GM12875 (cell line): Measurements from ENCODE around the gene SUV39H1.

ENCODE experiments used
- H3K4me3 ChIP-seq: one replicate; pipeline ENCODE4 v1.5.1; 2011; ENCODE audit warnings: low read depth, low read length, control low read depth
- CTCF ChIP-seq: IDR thresholded peaks from 2 replicates; pipeline ENCODE4 v1.5.1; 2011; ENCODE audit warnings: low read depth, mild to moderate bottlenecking, control low read depth, inconsistent platforms, low read length, moderate library complexity, borderline replicate concordance; ENCODE audit not compliant: insufficient read depth

The SUV39H1 gene

GRCh38 chrX:48700951-48701653, 4.6 kb downstream of the SUV39H1 start:
- TF ChIP-seq CTCF: no peak
- H3K4me3 ChIP-seq: no peak overlapping the region

- H3K4me3 ChIP-seq: no peak overlapping the region
- no peak for TF ChIP-seq CTCF
These were observed 5.5 kb downstream of the SUV39H1 start for GRCh38 chrX:48702032-48702431.

GRCh38 chrX:48702716-48703115, 6.2 kb downstream of the SUV39H1 start:
- TF ChIP-seq CTCF: no peak
- no peak overlapping the region for H3K4me3 ChIP-seq

- H3K4me3 ChIP-seq: no peak overlapping the region
- TF ChIP-seq CTCF: no peak
These were observed 6.7 kb downstream of the SUV39H1 start for GRCh38 chrX:48703228-48703627.

GRCh38 chrX:48703642-48704481, 7.3 kb downstream of the SUV39H1 start:
- H3K4me3 ChIP-seq: no peak overlapping the region
- no peak for TF ChIP-seq CTCF

GRCh38 chrX:48705871-48706270, 9.3 kb downstream of the SUV39H1 start:
- TF ChIP-seq CTCF: no peak
- H3K4me3 ChIP-seq: no peak overlapping the region

- no peak for TF ChIP-seq CTCF
- H3K4me3 ChIP-seq: no peak overlapping the region
These were observed 13.1 kb downstream of the SUV39H1 start for GRCh38 chrX:48709522-48710112.
